Middle frontal gyrus (tissue), 1 donor: ENCODE results near the gene CTTNBP2NL.

Experiments used
- DNase-seq: peaks from one replicate; pipeline ENCODE4 v3.0.0-alpha.2; 2015; ENCODE audit warnings: low spot score; ENCODE audit errors: extremely low spot score

CTTNBP2NL gene

GRCh38 chr1:112395821-112396652 is at the start of gene CTTNBP2NL:
TSS of gene CTTNBP2NL (plus strand) at chr1:112396214. CDS start at chr1:112416166, 19,952 bp downstream.
- peak; percentile 97 for DNase-seq

- DNase-seq = no peak
Observed at GRCh38 chr1:112346801-112347350, 49.1 kb upstream of the CTTNBP2NL start.

GRCh38 chr1:112356765-112357164 is 39.2 kb upstream of the CTTNBP2NL start:
- no peak for DNase-seq

- no peak for DNase-seq
Observed at GRCh38 chr1:112357467-112357866, 38.5 kb upstream of the CTTNBP2NL start.

GRCh38 chr1:112358061-112358770 is 37.8 kb upstream of the CTTNBP2NL start:
- DNase-seq = no peak

GRCh38 chr1:112358798-112359408 is 37.1 kb upstream of the CTTNBP2NL start:
- DNase-seq = peak; percentile 40

- no peak for DNase-seq
Observed at GRCh38 chr1:112359961-112360767, 35.9 kb upstream of the CTTNBP2NL start.

- DNase-seq = no peak
Observed at GRCh38 chr1:112363636-112364035, 32.4 kb upstream of the CTTNBP2NL start.

- no peak for DNase-seq
Observed at GRCh38 chr1:112368198-112368597, 27.8 kb upstream of the CTTNBP2NL start.

GRCh38 chr1:112369392-112370285 is 26.4 kb upstream of the CTTNBP2NL start:
- peak; percentile 72 for DNase-seq

GRCh38 chr1:112370996-112371395 is 25.0 kb upstream of the CTTNBP2NL start:
- no peak for DNase-seq

GRCh38 chr1:112371775-112372174 is 24.2 kb upstream of the CTTNBP2NL start:
- DNase-seq = no peak

- DNase-seq = no peak
Observed at GRCh38 chr1:112373806-112374205, 22.2 kb upstream of the CTTNBP2NL start.

GRCh38 chr1:112375701-112376100 is 20.3 kb upstream of the CTTNBP2NL start:
- no peak for DNase-seq

- no peak for DNase-seq
Observed at GRCh38 chr1:112380356-112380755, 15.7 kb upstream of the CTTNBP2NL start.

GRCh38 chr1:112381324-112382076 is 14.5 kb upstream of the CTTNBP2NL start:
- DNase-seq = no peak

GRCh38 chr1:112383759-112384370 is 12.1 kb upstream of the CTTNBP2NL start:
- no peak for DNase-seq

GRCh38 chr1:112386024-112386723 is 9.8 kb upstream of the CTTNBP2NL start:
- DNase-seq = no peak
